HG02852 (cell line): ENCODE measurements around the gene ARHGEF38.
A peak's percentile ranks its signal among the peaks of the same experiment; 100 is the strongest.

Experiments used
- ATAC-seq: cut with Tn5 transposase; IDR thresholded peaks from one replicate; pipeline ENCODE4 v1.9.1; 2021; ENCODE audit warnings: mild to moderate bottlenecking, moderate library complexity; ENCODE audit not compliant: unreplicated experiment

Gene ARHGEF38

DNA sequence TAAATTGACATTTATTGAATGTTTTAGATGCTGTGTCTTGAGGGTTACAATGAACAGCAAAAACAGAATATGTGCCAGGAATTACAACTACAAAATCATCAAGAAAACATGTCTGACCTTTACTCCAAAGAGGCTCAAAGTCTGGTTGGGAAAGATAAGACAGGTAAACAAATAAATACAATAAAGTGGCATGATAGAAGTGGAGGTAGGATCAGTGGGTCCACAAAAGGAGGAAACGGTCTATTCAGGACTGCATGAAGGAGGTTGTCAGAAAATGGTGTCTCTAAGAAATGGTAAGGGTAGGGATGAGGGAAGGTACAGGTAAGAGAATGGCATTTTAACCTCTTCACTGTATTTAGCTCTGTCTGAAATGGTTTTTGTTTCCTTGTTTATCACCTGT, 3.8 kb downstream of the ARHGEF38 start:
- ATAC-seq: no peak

DNA sequence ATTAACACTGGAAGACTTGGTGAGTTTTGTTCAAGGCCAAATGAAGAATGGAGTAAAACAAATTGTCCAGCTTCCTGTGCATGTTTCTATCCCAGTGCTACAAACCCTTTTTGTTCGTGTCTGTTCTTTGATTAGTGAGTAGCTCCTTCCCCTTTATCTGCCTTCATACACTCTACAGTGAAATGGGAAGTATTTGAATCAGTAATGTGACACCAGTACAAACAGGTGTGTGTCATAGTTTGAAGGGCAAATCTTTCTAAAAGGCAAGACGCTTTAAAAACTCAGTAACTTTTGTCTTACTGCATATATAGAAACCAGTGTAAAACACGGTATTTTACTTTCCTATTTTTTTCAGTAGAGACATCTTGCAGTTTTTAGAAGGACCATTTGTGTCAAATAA, 5.9 kb downstream of the ARHGEF38 start:
- no peak for ATAC-seq

DNA sequence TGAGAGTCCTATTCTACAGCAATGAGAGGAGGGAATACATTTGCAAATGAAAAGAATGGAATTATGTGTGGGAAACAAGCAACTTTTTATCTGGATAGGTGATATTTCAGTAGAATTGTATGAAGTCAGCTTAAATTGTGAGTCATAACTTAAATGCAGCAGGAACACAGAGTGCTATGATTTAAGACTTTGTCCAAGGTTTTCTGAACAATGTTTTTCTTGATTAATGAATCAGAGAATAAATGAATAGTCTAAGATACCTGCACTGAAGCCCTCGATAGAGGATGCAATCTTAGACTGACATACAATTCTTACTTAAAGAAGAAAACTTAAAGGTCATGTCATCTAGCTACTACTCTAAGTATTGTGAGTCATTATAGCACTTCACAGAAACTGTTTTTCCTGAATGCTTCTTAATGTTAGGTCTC, 8.0 kb downstream of the ARHGEF38 start:
- ATAC-seq: no peak

DNA sequence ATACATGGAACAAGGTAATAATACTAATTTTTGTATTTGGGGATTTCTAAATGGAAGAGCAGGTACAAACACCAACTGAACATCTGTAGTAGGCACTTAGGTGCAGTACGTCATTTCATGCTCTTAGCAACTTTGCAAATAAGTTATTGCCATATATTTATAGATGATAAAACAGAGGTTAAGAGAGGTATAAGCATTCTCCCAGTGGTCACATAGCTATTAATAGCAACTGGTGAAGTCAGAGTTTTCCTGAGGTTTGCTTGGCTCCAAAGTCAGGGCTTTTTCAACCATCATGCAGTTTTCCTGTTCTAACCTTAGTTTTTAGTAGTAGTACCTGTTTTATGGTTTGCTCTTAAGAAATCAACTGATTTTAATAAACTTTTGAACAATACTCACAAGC, 10.9 kb downstream of the ARHGEF38 start:
- ATAC-seq: no peak

DNA sequence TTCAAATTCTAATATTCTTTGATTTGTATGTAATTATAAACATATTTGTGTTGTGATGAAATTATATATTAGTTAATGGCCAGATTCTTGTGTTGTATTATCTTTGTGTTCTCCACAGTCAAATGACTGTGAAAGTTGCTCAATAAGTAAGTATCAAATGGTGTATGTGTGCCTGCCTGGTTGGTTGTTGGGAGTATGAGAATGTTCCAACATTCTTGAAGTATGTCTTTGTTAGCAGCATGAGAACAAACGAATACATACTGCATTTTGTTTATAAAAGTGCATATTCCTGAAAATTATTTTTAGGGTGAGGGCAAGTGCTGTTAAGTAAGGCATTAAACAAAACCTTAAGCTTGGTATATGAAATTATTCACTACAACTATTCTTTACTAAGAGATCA, 16.2 kb downstream of the ARHGEF38 start:
- ATAC-seq: no peak

DNA sequence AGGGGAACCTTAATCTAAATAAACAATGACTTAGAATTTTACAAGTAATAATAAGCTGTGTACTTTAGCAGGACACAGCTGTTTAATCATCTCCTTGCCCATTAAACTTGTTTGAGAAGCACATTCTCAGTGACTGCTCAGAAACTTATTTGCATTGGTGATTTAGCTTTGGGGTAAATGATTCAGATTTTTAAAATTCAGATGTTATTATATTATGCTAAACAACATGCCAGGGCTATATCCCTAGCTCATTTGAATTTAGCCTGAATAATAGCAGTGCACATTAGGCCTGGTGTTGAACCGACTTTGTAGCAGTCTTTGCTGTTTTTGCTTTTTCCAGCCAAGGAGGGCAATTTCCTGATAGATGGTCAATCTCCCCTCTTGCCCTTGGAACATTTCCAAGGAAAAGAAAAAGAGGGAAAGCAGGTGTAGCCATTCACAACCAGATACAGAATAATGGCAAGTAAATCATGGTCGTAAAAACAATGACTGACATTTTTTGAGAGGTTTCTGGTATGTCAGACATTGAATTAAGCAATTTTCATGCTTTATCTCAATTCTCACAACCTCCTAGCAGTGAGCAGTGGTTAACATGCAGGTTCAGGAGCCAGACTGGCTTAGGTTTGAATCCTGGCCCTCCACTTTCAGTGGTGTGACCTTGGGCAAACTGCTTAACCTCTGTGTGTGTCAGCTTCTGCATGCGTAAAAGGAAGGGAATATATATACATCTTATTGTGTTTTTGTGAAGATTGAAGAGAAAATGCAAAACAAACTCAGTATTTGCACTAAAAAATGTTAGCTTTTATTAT, 16.8 kb downstream of the ARHGEF38 start:
- ATAC-seq: no peak

DNA sequence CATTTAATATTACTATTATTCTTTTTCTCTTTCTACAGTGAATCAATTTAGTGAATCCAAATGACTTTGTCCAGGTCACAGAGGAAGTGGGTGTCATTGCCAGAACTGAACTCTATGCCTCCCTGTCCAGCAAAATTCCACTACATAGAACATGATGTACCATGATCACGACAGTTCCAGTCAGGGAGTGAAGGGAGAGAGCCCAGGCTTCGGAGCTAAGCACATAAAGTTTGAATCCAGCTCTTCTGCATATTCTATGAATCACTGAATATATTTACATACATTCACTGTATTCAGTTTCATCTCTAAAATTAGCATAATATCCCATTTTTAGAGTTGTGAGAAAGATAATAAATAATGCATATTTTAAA, 17.4 kb downstream of the ARHGEF38 start:
- ATAC-seq: no peak

DNA sequence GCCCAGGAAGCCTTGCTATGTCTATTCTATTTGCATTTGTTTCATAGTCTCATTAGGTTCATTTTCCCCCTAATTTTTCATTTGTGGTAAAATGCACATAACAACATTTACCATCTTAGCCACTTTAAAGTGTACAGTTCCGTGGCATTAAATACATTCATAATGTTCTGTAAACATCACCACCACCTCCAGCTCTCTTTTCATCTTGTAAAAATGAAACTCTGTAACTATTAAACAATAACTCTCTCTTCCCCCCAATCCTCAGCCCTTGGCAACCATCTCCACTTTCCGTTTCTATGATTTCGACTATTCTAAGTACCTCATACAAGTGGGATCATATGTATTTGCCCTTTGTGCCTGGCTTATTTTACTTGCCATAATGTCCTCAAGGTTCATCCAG, 19.9 kb downstream of the ARHGEF38 start:
- no peak for ATAC-seq

DNA sequence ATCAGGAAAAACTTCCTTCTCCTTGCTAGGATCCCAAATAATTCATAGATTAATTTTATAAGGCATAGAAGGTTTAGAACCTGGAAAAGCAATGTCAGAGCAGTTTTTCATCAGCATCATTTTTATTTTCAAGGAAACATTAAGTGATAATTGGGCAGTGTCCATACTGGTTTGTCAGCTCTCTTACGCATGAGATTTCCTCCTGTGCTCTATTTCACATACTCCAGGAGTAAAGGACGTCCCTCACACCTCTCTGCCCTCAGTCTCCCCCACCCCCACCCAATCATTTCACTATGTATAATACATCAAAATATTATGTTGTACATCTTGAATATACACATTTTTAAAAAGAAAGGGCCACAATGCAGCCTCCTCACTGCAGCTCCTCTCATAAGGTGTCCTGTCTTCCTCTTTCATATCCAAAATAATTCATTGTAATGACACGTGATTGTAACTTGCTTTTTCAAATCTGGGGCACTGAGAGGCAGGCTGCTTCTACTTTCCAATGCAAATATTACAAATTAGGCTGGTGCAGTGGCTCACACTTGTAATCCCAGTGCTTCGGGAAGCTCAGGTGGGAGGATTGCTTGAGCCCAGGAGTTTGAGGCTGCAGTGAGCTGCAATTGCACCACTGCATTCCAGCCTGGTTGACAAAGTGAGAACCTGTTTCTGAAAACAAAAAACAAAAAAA, 34.4 kb downstream of the ARHGEF38 start:
- no peak for ATAC-seq

DNA sequence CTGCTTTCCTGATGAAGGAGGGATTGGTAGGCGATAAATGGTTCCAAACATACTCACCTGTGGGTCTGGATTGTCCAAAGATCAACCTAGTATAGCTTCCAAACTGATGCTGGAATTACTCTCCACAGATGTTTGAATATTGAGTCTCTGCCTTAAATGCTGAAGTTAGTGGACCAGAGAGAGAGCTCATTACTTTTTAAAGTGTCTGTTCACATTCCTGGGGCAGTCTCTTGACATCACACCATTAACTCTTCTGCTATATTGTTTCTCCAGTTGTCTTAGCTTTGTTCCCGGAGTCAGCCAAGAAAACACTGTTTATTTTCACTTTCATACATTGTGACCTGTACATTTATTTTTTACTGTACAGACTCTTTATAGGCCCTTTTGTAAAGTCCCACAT, 35.4 kb downstream of the ARHGEF38 start:
- ATAC-seq: peak; percentile 6

DNA sequence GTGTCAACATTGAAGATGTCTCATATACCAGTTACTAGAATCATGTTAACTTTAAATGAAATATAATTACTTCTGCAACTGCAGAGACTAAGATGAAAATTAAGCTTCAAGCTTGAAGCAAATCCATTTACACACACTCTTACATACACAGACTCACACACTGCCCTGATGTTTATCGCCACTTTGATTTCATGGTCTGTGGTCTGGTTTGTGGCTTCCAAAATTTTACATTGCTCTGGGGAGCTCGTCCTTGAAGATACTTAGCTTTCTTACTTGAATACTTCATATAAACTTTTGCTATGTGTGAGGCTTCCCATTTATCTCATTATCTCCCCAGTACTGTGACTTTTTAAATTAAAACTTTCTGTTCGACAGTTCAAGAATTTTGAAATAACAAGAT, 35.8 kb downstream of the ARHGEF38 start:
- ATAC-seq: peak; percentile 60

DNA sequence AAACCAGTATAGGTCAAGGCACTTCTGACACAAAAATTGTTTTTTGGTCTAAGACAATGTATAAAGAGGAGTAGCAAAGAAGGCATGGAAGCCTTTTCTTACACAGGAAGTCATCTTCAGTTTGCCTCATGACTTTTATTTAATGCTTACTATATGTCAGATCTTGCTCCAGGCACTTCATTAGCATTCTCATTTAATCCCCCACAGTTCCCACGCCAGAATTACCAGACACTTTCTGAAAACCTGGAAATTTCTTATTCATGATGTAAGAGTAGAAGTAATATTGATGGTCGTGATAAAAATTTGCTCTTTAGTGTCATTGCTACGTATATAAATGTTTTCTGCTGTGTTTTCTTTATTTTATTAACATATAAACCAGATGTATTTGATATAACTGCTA, 39.2 kb downstream of the ARHGEF38 start:
- no peak for ATAC-seq

DNA sequence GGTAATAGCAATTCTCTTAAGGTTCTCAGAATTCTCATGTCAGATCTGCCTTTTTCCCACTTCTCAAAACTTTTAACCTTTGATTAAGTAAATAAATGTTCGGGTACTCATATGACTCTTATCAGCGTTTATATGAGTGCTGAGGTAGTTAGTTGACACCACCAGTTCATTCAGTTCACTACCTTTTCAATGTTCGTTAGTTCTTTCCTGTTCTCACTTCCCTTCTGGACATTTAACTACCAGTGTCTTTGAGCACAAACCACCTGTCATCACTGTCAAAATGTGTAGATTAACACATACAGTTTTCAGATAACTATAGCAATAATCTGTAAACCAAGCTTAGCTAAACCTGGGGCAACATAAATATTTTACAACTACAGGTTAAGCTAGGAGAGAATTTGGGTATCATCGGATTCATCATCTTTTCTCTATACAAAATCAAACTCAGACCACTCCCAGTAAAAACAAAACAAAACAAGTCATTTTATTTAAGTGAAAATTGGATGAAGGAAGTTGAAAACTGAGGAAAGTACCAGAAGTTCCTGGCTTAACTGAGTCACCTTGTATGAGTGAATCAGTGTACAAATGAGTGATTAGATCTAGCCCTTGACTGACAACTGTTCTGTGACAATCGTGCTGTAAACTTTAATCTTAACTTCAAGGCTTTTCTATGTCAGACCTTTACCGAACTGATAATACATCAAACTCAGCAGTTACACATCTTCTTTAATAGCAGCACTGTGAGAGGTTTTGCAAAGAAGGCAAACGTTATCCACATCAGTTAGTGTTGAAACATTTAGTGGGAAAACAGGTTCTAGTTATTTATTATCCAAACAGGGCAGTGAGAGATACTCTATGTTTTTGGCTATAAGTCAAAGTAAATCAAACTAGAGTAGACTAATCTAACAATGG, 41.9 kb downstream of the ARHGEF38 start:
- ATAC-seq: peak; percentile 93

DNA sequence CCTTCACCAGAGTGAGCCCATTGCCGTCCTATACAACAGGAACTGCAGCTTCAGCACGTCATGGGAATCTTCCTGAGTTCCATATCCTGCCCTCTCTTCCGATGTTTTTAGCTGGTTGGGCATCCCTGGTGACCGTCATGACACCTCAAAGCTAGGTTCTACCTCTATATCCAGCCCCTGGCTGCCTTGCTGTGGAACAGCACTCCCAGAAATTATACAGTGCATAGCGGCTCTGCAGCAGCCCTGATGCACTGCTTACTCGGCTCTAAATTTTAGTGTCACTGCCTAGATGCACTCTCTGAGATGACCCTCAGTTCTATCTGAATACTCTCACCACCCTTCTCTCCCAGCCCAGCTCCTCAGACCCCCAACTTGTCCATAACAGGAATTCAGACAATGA, 44.3 kb downstream of the ARHGEF38 start:
- no peak for ATAC-seq

DNA sequence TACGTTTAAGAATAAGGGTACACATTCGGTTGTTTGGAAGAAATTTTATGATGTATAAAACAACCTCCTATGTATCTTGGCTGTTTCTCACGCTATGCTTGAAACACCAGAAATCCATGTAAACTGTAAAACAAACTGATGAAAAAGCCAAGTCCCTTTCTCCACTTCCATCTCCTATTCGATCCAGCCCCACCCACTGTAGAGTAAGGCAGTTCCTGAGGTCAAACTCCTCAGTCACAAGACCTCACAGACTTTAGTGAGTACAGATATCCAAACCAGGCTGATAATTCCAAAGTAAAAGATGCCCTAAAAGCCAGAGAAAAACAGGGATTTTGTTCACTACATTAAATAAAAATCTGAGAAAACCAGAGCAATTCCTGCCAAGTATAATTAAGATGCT, 45.6 kb downstream of the ARHGEF38 start:
- no peak for ATAC-seq

DNA sequence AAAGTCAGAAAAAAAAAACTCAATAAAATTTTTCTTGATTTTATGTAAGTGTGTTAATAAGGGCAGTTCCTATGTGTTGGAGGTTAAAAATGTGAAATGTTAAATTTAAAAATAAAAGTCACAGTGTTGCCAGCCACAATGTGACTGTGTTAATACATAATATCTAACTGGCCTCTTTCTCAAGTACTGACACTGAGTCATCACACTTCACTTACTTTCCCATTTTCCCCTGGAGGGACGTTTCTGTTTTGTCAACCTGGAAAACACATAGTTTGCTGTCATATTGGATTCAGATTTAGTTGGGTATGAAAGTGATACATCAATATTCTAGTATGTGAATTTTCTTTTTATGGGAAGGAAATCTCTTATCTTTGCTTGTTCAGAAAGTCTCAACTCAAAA, 46.4 kb downstream of the ARHGEF38 start:
- ATAC-seq: no peak

DNA sequence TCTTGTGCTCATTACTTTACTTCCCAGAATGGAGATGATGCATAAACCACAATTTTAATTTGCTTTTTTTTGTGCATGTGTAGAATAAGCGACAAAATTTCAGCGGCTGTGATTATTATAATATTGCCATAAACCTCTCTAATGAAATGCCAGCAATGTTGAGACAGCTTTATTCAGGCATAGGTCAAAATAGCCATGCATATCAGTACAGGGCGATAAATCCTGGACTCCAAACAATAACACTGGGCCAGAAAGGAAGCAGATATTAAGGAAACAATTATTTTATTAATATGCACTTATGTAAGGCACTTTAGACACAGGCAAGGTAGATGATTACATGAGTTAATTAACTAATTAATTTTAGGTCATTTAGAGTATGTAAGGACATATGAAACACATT, 47.1 kb downstream of the ARHGEF38 start:
- ATAC-seq: no peak

DNA sequence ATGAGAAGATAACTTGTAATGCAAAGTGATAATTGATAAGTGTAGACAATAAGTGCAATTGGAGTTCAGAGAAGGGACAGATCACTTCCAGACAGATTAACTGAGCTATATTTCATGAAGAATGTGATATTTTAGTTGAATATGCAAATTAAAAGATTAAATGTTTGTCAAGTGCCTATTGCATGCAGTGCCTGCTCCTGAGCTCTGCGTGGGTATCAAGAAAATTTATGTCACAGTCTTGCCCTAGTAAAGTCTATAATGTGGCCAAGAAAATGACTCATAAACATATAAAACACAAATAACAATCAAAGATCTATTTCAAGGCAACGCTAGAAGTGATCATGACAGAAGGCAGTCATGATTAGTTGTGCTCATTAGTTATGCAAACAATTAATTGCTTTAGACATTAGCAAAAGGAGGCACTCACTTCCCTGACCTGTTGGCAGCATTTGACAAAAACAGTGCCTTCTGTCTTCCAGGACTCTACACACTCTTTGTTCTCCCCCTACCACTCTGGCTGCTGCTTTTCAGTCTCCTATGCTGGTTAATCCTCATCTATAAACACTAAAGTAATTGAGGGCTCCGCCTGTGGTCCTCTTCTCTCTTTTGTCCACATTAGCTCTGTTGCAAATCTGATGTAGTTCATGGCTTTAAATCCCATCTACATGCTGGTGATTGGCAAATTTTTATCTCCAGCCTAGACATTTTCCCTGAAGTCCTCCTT, 47.7 kb downstream of the ARHGEF38 start:
- ATAC-seq: no peak

DNA sequence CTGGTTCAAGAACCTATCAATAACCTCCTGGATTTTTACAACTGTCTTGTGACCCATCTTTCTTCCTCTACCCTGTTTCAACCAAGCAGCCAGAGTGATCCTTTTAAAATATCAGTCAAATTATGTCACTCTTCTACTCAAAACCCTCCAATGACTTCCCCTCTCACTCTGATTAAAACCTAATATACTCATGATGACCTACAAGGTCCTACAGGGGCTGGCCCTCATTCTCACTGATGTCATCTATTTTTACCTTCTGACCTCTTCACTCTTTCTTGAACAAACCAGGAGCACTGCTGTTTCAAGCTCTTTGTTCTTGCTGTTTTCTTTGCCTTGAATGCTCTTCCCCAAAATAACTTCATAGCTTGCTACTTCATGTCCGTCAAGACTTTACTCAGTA, 48.5 kb downstream of the ARHGEF38 start:
- no peak for ATAC-seq

DNA sequence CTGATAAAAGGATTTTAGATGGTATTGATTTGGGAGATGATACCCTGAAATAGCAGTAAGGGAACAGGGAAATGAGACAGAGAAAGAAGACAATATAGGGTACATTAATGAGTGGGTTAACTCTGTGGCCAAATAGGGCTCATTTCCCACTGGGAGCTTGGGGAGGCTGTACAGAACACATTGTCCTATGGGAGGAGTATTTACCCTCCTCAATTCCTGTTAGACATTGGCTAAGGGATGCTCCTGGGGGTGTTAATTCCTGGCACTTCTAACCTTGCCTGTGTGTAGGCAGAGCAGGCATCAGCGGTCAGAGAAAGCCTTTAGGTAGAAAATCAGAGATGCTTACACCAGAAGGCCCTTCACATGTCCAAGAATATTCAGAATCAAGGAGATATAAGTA, 49.0 kb downstream of the ARHGEF38 start:
- ATAC-seq: no peak

DNA sequence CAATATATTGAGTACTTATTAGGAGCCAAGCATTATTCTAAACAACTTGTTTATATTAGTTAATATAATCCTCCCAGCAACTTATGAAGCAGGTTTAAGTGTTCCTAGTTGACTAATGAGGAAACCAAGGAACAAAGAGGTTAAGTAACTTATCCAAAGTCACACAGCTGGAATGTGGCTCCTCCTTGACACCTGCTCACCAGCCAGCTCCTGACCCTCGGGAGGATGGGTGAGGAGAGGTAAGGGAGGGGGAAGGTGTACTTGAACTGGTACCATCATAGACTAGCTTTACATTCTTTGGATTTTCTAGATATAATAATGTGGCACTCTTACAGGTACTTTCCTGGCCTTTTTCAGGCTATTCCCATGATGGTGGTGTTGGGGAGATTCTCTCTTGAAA, 50.7 kb downstream of the ARHGEF38 start:
- ATAC-seq: no peak
